Epithelial cell of proximal tubule (primary cell): Measurements from ENCODE around the gene GPR149. TPM values are rescaled to one million over a fixed set of nuclear protein-coding genes. Genes with fewer than 3 reads are reported as not detected.
A peak's percentile ranks its signal among the peaks of the same experiment; 100 is the strongest.

ENCODE experiments used
- DNase-seq: peaks from one replicate; pipeline ENCODE4 v3.0.0-alpha.2; 2011; ENCODE audit warnings: low read depth
- H3K4me3 ChIP-seq: 2 replicates; pipeline ENCODE4 v1.5.1; 2011; ENCODE audit warnings: low read depth, mild to moderate bottlenecking, low read length
- CTCF ChIP-seq: conservative IDR thresholded peaks from 2 replicates; pipeline ENCODE4 v1.5.1; 2012; ENCODE audit warnings: low read depth, mild to moderate bottlenecking, low read length
- total RNA-seq: library from RNA; depleted of rRNA; stranded (reverse); fragments of >200 nt; gene quantifications from 2 replicates; pipeline ENCODE4 v1.2.3, GENCODE V29; 2015

The GPR149 gene
- total RNA-seq, 1 donor from 2014 or later, result not detected

DNA sequence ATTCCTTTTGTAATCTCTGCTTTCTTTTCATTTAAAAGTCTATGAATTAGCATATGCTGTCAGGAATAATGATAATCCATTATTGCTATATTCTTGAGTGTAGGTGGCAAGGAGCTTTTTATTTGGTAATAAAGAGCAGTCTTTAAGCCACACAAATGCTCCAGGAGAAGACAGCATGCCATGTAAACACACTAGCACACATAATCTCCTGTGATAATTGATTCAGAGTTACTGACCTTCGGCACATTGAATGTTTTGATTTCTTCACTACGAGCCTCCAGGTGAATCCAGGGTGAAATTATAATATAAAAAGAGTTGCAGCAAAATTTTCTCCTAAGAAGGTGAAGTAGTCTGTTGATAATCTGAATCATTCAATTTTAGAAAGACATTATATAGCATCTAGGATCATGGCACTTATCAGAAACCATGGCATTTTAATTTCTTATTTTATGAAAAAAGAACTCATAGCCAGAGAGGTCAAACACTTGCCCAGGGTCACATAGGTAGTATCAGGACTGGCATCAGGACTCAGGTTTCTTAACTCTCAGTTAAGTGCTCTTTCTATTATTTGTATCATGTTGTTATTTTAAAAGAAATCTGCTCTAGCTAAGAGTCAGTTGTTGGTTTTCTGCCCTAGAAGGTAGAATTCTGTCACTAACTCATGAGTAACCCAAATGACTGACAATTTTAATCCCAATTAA lies 84.4 kb downstream of the GPR149 start:
- no peak for TF ChIP-seq CTCF
- no peak overlapping the region for H3K4me3 ChIP-seq
- DNase-seq, result no peak

- TF ChIP-seq CTCF, result no peak
- H3K4me3 ChIP-seq, result no peak overlapping the region
- no peak for DNase-seq
These were observed 91.4 kb downstream of the GPR149 start for GRCh38 chr3:154338570-154338969.

GRCh38 chr3:154338008-154338407 lies 92.0 kb downstream of the GPR149 start:
- no peak for TF ChIP-seq CTCF
- no peak overlapping the region for H3K4me3 ChIP-seq
- no peak for DNase-seq

- H3K4me3 ChIP-seq, result no peak overlapping the region
- TF ChIP-seq CTCF, result peak; percentile 61
- no peak for DNase-seq
These were observed 95.0 kb downstream of the GPR149 start for GRCh38 chr3:154334973-154335420.

GRCh38 chr3:154327871-154328270 lies 102.1 kb downstream of the GPR149 start:
- DNase-seq, result no peak
- TF ChIP-seq CTCF, result no peak
- no peak overlapping the region for H3K4me3 ChIP-seq

- no peak for TF ChIP-seq CTCF
- DNase-seq, result no peak
- H3K4me3 ChIP-seq, result peak overlapping the region; percentile 60
These were observed 105.1 kb downstream of the GPR149 start for GRCh38 chr3:154324919-154325318.

GRCh38 chr3:154323891-154324738 lies 105.9 kb downstream of the GPR149 start, which contains the start of gene DHX36:
Gene DHX36 (minus strand): TSS chr3:154324487. CDS start chr3:154324416, 71 bp downstream.
- peak; percentile 45 for DNase-seq
- no peak for TF ChIP-seq CTCF
- peak within 1 kb of the TSS; percentile 60 for H3K4me3 ChIP-seq
